HFF-Myc (cell line): Measurements from ENCODE around the gene OR13J1.

ENCODE experiments used
- DNase-seq: peaks from one replicate; pipeline ENCODE4 v3.0.0-alpha.2; 2011; ENCODE audit warnings: low read depth; ENCODE audit errors: extremely low read depth
- H3K4me3 ChIP-seq: replicated peaks from 2 replicates; pipeline ENCODE4 v1.5.1; 2011; ENCODE audit warnings: low read depth, mild to moderate bottlenecking, control low read depth, low read length
- CTCF ChIP-seq: IDR thresholded peaks from 2 replicates; pipeline ENCODE4 v1.5.1; 2012; ENCODE audit warnings: mild to moderate bottlenecking, low read depth, low read length, control low read depth; ENCODE audit errors: missing control alignments

Gene OR13J1

GRCh38 chr9:35882263-35882848, 12.2 kb upstream of the OR13J1 start:
- peak; percentile 99 for TF ChIP-seq CTCF
- no peak overlapping the region for H3K4me3 ChIP-seq
- peak; percentile 36 for DNase-seq

DNA sequence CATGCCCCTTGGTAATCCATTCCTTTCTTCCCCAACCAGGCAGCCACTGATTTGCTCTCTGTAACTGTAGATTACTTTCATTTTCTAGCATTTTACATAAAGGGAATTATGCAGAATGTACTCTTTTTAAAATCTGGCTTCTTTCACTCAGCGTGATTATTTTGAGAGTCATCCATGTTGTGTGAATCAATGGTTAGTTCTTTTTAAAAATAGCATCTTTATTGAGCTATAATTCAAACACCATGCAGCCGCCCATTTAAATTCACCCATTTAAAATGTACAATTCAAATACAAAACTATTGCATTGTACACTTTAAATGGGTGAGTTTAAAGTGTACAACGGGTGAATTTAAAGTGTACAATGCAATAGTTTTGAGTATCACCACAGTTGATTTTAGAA, 2.3 kb upstream of the OR13J1 start:
- TF ChIP-seq CTCF = no peak
- DNase-seq = no peak
- H3K4me3 ChIP-seq = no peak overlapping the region

- no peak for TF ChIP-seq CTCF
- no peak overlapping the region for H3K4me3 ChIP-seq
- no peak for DNase-seq
These were observed 1.3 kb upstream of the OR13J1 start for GRCh38 chr9:35871545-35871944.

DNA sequence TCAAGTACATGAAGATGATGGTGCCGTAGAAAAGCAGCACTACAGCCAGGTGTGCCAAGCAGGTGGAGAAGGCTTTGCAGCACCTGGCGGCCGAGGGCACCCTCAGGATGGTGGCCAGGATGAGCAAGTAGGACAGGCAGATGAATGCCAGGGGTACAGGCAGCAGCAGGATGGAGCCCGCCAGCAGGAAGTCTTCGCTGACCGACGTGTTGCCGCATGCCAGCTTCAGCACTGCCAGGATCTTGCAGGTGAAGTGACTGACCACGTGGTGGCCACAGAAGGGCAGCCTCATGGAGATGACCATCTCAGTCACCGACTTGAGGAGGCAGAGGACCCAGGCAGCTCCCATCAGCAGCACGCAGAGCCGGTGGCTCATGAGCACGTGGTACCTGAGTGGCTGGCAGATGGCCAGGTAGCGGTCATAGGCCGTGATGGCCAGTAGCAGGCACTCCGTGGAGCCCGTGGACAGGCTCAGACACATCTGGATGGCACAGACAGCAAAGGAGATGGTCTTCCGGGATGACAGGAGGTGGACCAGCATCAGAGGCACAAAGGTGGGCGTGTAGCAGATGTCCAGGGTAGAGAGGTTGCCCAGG, 482 bp downstream of the OR13J1 start:
- TF ChIP-seq CTCF = no peak
- DNase-seq = no peak
- no peak overlapping the region for H3K4me3 ChIP-seq

DNA sequence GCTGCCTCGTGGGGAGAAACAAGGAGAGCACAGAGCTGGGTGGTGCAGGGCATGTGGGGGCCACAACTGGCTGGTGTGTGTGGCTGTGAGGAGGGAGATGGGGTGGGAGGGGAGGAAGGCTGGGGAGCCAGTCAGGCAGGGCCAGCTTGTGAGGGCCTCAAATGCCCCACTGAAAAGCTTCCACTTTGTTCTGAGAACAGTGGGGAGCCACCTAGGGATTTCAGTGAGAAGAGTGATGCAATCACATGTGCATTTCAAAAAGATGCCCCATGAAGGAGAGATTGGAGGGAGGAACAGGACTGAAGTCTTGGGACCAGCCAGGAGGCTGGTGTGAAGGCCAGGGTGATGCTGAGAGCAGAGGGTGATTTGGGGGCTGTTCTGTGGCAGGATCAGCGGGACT, 1.3 kb downstream of the OR13J1 start:
- no peak for TF ChIP-seq CTCF
- no peak overlapping the region for H3K4me3 ChIP-seq
- DNase-seq = no peak

- no peak for DNase-seq
- TF ChIP-seq CTCF = no peak
- no peak overlapping the region for H3K4me3 ChIP-seq
These were observed 2.7 kb downstream of the OR13J1 start for GRCh38 chr9:35867538-35867937.
